Mesodermal cell (in vitro differentiated cells): ENCODE measurements around the gene ELOB.

Source experiments
- H3K27ac ChIP-seq: 2 replicates; pipeline ENCODE4 v1.7.0; 2013; ENCODE audit warnings: mild to moderate bottlenecking, low read depth, low read length, moderate library complexity; ENCODE audit not compliant: severe bottlenecking
- H3K36me3 ChIP-seq: 2 replicates; pipeline ENCODE4 v1.7.1; 2013; ENCODE audit warnings: mild to moderate bottlenecking, low read length, moderate library complexity; ENCODE audit not compliant: control insufficient read depth, insufficient read depth
- H3K4me1 ChIP-seq: one replicate; pipeline ENCODE4 v1.7.1; 2013; ENCODE audit warnings: mild to moderate bottlenecking, low read length; ENCODE audit not compliant: insufficient read depth, control insufficient read depth, poor library complexity, severe bottlenecking
- H3K4me3 ChIP-seq: 2 replicates; pipeline ENCODE4 v1.7.0; 2013; ENCODE audit warnings: low read length, control low read depth, mild to moderate bottlenecking; ENCODE audit not compliant: insufficient read depth, poor library complexity, severe bottlenecking; ENCODE audit errors: extremely low read depth
- H3K9me3 ChIP-seq: 2 replicates; pipeline ENCODE4 v1.7.1; 2013; ENCODE audit warnings: mild to moderate bottlenecking, low read length, moderate library complexity; ENCODE audit not compliant: control insufficient read depth
- WGBS, 2 experiments: methylation state at CpG; one replicate each; pipeline ENCODE4 v1.1.5; 2013; ENCODE audit warnings: missing lambda C conversion rate in 2 of 2; ENCODE audit not compliant: insufficient coverage in 2 of 2; 5-methylcytosine and 5-hydroxymethylcytosine counted together

ELOB gene

DNA sequence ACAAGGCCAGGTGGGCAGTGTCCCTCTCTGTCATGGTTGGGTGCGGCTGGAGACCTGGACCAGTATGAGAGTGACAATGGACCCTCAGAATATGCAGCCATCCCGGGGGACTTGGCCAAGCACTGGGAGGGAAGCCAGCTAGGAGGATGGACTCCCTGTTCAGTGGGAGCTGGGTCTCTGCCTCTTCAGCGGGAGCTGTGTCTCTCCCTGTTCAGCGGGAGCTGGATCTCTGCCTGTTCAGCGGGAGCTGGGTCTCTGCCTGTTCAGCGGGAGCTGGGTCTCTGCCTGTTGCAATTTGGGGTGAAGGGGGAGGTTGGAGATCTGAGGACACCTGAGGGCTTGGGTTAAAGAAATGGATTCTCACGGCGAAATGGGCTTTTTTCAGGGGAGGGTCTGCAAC lies 14.1 kb upstream of the ELOB start:
- WGBS, 2 experiments: 87 to 90% methylated on average over 5 to 8 of the region's 8 CpGs
- Histone ChIP-seq H3K4me1 (peaks cover 7% of the 10 kb centered on the region), H3K9me3 (no peaks in the 10 kb centered on the region), H3K36me3 (no peaks in the 10 kb centered on the region), H3K4me3 (no peak overlapping the region), H3K27ac (no peak overlapping the region)

DNA sequence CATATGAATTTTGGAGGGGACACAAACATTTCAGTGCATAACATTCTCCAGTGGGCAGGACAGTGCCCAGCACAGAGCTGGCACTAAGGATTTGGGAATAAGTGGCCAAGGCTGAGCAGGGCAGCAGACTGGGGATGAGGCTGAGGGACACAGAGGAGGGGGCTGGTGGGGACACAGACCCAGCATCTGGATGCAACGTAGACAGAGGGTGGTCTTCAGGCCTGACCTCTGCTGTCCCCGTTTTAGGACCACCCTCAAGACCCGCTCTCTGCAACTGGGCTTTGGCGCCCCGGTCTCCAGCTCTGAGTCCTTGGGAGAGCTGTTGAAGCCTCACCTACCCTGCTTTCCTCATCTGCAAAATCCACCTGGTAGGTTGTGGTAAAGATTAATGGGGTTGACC lies 13.6 kb upstream of the ELOB start:
- H3K27ac ChIP-seq: no peak overlapping the region
- WGBS, 2 experiments: 100% methylated on average over 4 of the region's 5 CpGs; no CpG with 5 or more reads in 1 of the 2 experiments
- no peaks in the 10 kb centered on the region for H3K36me3 ChIP-seq
- H3K9me3 ChIP-seq: no peaks in the 10 kb centered on the region
- peaks cover 2% of the 10 kb centered on the region for H3K4me1 ChIP-seq
- H3K4me3 ChIP-seq: no peak overlapping the region

DNA sequence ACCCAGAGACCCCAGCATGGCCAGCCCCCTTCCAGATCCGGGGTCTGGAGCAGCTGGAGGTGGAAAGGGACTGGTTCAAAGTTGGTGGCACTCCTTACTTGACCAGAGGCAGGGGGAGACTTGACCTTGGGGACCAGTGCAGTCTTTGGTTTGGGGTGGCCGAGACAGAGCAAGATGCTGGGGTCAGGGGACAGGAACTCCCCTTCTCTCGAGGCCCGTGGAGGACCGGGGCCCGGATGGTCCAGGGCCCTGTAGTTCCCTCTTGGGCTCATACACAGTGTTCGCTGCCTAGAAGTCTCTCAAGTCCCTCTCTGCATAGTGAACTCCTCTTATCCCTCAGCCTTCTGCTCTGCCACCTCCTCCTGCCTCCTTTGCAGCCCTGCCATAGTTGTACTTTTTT lies 10.9 kb upstream of the ELOB start:
- Histone ChIP-seq H3K4me1 (no peaks in the 10 kb centered on the region), H3K4me3 (no peak overlapping the region), H3K27ac (no peak overlapping the region), H3K9me3 (no peaks in the 10 kb centered on the region), H3K36me3 (no peaks in the 10 kb centered on the region)
- WGBS, 2 experiments: 51 to 64% methylated on average over 7 of the region's 7 CpGs

DNA sequence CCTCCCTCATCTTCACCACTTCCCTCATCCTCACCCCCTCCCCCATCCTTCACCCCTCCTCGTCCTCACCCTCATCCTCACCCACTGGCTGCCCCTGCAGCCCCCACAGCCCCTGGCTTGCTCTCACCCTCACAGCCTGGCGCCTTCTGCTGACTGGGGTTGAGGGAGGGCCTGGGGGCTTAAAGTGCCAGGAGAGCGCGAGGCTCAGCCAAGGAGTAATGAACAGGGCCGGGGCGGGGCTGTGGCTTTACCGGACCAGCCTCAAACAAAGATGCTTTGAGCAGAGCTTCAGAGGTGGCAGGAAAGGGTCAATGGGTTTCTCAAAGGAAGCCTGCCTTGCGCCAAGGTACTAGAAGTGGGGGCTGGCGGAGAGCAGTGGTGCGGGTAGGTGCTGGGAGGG lies 10.3 kb upstream of the ELOB start, which contains the start of gene PRSS33:
Gene PRSS33 (minus strand): TSS at position 155 of the 400 bp plus-strand sequence. CDS start 1,013 bp downstream, outside the sequence.
- H3K9me3 ChIP-seq: no peaks in the 10 kb centered on the region
- no peak within 1 kb of the TSS for H3K4me3 ChIP-seq
- no peak within 1 kb of the TSS for H3K27ac ChIP-seq
- WGBS, 2 experiments: 49 to 55% methylated on average over 7 to 8 of the region's 10 CpGs
- no peaks in the 10 kb centered on the region for H3K36me3 ChIP-seq
- H3K4me1 ChIP-seq: no peaks in the 10 kb centered on the region

DNA sequence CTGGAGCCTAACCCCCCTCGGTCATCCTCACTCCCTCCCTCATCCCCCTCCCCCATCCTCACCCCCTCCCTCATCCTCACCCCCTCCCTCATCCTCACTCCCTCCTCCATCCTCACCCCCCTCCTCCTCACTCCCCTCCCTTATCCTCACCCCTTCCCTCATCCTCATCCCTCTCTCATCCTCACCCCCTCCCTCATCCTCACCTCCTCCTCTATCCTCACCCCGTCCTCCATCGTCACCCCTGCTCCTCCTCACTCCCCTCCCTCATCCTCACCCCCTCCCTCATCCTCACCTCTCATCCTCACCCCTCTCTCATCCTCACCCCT lies 9.7 kb upstream of the ELOB start:
- WGBS, 2 experiments: 82 to 90% methylated on average over 2 of the region's 3 CpGs
- H3K4me1 ChIP-seq: no peaks in the 10 kb centered on the region
- no peak overlapping the region for H3K27ac ChIP-seq
- no peaks in the 10 kb centered on the region for H3K36me3 ChIP-seq
- H3K9me3 ChIP-seq: no peaks in the 10 kb centered on the region
- no peak overlapping the region for H3K4me3 ChIP-seq

DNA sequence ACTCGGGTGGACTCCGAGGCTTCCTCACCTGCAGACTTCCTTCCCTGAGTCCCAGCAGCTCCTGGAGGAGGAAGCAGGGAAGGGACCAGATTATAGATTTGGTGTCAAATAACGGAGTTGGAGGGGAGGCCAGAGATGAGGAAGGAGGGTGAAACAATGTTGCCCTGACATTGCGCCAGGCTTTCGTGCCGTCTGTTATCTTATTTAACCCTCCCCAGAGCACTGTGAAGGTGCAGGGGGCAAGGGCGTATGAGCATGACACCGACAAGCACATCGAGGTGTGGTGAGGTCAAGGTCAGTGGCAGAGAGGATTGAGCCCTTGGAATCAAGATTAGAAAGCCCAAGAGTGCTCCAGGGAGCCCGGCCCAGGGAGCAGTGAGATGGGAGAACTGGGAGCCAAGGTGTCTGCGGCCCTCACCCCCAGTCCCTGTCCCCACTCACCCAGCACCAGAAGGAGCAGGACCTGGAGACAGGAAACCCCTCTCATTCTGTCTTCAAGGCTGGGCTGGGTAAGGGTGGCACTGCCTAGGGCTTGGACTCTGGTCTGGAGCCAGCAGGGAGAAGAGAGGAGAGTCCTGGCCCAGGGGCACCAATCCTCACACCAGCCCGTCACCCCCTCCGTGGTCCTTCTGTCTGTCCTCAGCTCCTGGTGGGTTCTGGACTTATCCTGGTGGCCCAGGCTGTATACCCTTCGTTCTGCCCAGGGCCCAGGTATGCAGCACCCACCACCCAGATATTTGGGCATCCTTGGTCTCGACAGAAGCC lies 9.2 kb upstream of the ELOB start:
- H3K4me3 ChIP-seq: no peak overlapping the region
- 88 to 91% methylated on average over 11 to 12 of the region's 15 CpGs for WGBS, 2 experiments

GRCh38 chr16:2785101-2785991 lies 8.3 kb upstream of the ELOB start:
- H3K27ac ChIP-seq: no peak overlapping the region
- no peak overlapping the region for H3K4me3 ChIP-seq
- 70 to 71% methylated on average over 61 to 72 of the region's 79 CpGs for WGBS, 2 experiments
- no peaks in the 10 kb centered on the region for H3K9me3 ChIP-seq
- no peaks in the 10 kb centered on the region for H3K36me3 ChIP-seq
- no peaks in the 10 kb centered on the region for H3K4me1 ChIP-seq

More for the DNA sequence above, 9.2 kb upstream of the ELOB start:
- no peaks in the 10 kb centered on the region for H3K4me1 ChIP-seq
- no peaks in the 10 kb centered on the region for H3K36me3 ChIP-seq
- no peaks in the 10 kb centered on the region for H3K9me3 ChIP-seq
- no peak overlapping the region for H3K27ac ChIP-seq

DNA sequence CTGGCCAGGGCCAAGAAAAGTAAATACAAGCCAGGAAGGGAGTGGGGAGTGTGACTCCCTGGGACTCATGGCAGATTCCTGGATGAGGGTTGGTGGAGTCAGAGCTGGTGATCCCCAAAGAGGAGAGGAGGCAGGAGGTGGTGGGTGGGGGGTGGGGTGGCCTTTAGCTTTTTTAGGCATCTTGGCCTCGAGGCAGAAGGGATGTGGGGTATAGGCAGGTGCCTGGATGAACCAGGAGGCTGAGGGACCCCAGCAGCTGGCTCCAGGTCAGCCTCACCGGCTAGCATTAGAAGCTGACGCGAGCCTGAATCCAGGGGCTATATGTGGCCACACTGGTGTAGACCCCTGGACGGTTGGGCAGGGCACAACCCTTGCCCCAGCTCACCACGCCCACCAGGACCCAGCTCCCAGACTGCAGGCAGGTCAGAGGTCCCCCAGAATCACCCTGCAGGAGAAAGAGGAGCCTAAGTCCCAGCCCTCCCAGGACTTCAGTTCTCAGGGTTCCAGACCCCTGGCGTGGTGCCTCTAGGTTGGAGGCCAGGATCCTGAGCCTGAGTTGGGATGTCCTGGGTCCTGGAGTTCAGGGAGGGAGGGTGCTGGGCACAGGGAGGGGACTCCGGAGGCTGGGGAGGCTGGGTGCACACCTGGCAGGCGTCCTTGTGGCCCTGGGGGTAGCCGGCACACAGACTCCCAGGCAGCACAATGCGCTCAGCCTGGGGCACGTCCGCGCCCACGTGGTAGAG lies 7.4 kb upstream of the ELOB start:
- Histone ChIP-seq H3K9me3 (no peaks in the 10 kb centered on the region), H3K4me1 (no peaks in the 10 kb centered on the region), H3K36me3 (no peaks in the 10 kb centered on the region), H3K27ac (no peak overlapping the region), H3K4me3 (no peak overlapping the region)
- WGBS, 2 experiments: 88% methylated on average over 12 of the region's 15 CpGs

- no peak overlapping the region for H3K27ac ChIP-seq
- 94 to 95% methylated on average over 9 to 14 of the region's 15 CpGs for WGBS, 2 experiments
- no peaks in the 10 kb centered on the region for H3K9me3 ChIP-seq
- H3K4me3 ChIP-seq: no peak overlapping the region
- no peaks in the 10 kb centered on the region for H3K36me3 ChIP-seq
- H3K4me1 ChIP-seq: no peaks in the 10 kb centered on the region
These were observed 6.7 kb upstream of the ELOB start for GRCh38 chr16:2783581-2784357.
